AG09319 (cell line): ENCODE measurements around the gene CLSTN1.
A peak's percentile ranks its signal among the peaks of the same experiment; 100 is the strongest.

Experiments used
- DNase-seq: peaks from one replicate; pipeline ENCODE4 v3.0.0-alpha.2; 2010; ENCODE audit warnings: low read depth; ENCODE audit errors: extremely low read depth
- TF ChIP-seq, protein P1 (sequence below): IDR thresholded peaks from 2 replicates; pipeline ENCODE4 v1.5.1; 2011; ENCODE audit warnings: low read depth, mild to moderate bottlenecking, inconsistent platforms, low read length, moderate library complexity

The CLSTN1 gene

DNA sequence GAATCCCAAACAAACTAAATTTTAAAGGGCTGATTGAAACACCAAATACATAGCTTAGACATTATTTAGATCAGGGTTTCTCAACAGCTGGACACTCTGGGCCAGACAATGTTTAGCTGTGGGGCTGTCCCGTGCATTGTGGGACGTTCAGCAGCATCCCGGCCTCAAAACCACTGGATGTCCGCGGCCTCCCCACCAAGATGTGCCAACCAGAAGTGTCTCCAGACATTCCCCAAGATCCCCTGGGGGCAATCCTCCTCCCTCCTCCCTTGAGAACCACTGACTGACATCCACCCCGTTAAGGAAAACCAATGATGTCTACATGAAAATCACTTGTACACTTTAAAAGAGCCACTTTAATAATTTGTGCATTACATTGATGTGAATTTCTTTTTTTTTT lies 38.4 kb downstream of the CLSTN1 start:
- no peak for DNase-seq
- TF ChIP-seq, protein P1, sequence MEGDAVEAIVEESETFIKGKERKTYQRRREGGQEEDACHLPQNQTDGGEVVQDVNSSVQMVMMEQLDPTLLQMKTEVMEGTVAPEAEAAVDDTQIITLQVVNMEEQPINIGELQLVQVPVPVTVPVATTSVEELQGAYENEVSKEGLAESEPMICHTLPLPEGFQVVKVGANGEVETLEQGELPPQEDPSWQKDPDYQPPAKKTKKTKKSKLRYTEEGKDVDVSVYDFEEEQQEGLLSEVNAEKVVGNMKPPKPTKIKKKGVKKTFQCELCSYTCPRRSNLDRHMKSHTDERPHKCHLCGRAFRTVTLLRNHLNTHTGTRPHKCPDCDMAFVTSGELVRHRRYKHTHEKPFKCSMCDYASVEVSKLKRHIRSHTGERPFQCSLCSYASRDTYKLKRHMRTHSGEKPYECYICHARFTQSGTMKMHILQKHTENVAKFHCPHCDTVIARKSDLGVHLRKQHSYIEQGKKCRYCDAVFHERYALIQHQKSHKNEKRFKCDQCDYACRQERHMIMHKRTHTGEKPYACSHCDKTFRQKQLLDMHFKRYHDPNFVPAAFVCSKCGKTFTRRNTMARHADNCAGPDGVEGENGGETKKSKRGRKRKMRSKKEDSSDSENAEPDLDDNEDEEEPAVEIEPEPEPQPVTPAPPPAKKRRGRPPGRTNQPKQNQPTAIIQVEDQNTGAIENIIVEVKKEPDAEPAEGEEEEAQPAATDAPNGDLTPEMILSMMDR = no peak

DNA sequence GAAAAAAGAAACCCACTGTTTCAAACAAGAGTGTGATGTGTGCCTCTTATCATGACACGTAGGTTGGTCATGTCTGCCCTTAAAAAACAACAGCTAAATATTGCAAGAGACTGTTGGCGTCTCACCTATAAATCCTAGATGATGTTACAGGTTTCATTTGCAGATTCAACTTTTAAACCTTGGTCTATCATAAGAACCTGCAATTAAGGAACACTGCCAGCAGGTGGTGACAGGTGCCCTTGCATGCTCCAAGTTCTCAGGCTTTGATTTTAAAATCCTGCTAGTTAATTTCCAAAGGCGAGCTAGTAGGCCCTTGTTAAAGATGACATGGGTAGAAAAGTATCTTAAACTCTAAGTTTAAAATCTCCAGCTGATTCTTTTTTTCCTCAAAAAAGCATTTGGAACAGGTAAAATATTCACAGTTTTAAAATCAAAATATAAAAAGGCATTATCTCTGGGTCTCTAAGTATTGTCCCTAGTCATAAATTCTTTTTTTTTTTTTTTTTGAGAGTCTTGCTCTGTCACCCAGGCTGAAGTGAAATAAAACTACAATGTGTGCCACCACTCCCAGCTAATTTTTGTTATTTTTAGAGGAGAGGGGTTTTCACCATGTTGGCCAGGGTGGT lies 39.1 kb downstream of the CLSTN1 start:
- TF ChIP-seq, protein P1 = peak; percentile 53

DNA sequence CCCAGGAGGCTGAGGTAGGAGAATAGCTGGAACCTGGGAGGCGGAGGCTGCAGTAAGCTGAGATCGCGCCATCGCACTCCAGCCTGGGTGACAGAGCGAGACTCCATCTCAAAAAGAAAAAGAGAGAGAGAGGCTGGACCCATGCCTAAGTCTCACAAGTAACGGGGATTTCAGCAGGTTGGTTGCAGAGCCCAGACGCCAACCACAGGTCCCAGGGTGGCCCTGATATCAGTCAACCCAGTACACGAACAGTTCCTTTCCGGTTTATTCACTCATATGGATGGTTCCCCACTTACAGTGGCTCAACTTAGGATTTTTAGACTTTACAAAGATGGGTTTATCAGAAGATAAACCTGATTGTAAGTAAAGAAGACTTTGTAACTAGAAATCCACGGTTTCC lies 40.9 kb downstream of the CLSTN1 start:
- TF ChIP-seq, protein P1 = no peak
- DNase-seq = no peak

More for the DNA sequence above, 39.1 kb downstream of the CLSTN1 start:
- DNase-seq = no peak

DNA sequence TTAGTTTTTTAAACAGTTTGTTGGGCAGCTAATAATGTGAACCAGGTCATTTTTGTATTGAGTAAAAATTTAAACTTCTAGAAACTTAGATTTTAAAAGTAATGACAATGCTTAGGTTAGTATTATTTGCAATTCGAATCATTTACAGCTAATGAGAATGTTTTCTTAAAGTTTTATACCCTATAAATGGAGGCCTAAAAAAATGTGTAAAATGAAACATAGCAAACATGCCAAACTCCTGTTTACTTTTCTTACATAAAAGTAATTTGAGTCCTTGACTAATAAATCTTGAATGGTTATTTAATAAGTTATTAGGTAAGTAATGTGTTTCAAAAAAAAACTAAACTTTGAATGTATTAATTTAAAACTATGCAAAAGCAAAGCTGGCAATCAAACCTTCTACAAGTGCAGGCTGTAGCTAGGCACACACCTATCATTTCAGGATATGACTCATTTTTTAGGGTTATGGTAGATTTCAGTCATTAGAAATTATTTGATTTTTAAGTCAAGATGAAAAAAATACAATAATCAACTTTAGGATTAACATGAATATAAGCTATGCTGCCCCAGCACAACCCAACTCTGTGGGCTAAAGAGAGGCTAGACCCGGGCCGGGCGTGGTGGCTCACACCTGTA lies 41.5 kb downstream of the CLSTN1 start:
- TF ChIP-seq, protein P1 = no peak
- DNase-seq = no peak

DNA sequence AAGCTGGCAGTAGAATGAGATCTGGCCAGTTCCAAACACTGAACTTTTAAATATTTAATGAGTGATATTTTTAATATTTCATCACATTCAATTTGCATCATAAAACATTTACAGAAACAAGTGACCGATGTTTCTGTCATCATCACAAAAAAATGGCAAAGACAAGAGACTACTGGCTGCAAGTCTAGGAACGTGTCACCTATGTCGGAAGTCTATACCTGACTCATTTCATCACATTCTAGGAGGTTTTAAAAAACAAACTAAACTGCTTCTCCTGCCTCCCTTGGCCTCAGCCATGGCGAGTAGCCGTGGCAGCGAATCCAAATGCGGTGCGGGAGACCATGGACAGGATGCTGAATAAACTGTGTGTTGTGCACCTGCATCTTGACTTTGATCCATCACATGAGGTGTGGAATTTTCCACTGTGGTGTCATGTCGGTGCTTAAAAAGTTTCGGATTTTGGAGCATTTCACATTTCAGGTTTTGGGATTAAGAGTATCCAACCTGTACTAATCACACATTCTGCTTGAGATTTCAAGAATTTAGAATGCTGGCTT lies 43.1 kb downstream of the CLSTN1 start:
- no peak for DNase-seq
- TF ChIP-seq, protein P1 = no peak

DNA sequence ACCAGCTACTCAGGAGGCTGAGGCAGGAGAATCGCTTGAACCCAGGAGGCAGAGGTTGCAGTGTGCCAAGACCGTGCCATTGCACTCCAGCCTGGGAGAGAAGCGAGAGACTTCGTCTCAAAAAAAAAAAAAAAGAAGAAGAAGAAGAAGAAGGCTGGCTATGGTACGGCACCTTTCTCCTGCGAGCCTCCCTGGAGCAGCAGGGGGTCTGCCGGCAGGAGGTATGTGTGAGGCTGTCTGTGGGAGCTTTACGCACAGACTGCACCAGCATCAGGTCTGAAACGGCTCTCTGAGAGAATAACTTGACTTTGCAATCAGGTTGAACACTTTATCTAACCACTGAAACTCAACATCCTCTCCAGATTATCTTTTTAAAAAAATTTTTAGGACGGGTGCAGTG lies 44.9 kb downstream of the CLSTN1 start:
- no peak for DNase-seq

DNA sequence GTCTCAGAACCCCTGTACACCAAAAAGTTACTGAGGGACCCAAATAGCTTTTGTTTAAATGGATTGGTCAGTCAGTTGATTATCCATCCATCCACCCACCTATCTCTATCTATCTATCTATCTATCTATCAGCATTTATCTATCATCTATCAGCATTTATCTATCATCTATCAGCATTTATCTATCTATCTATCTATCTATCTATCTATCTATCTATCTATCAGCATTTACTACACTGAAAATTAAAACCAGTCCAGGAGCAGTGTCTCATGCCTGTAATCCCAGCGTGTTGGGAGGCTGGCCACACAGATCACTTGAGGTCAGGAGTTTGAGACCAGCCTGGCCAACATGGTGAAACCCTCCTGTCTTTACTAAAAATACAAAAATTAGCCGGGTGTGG lies 47.1 kb downstream of the CLSTN1 start:
- DNase-seq = no peak
- TF ChIP-seq, protein P1 = no peak

More for the DNA sequence above, 44.9 kb downstream of the CLSTN1 start:
- TF ChIP-seq, protein P1 = no peak
